GM18907 (cell line): ENCODE measurements around the gene TUBB4A.
A peak's percentile ranks its signal among the peaks of the same experiment; 100 is the strongest.

ENCODE experiments used
- ATAC-seq: cut with Tn5 transposase; IDR thresholded peaks from one replicate; pipeline ENCODE4 v1.9.1; 2021; ENCODE audit warnings: mild to moderate bottlenecking, moderate library complexity; ENCODE audit not compliant: unreplicated experiment

TUBB4A gene

DNA sequence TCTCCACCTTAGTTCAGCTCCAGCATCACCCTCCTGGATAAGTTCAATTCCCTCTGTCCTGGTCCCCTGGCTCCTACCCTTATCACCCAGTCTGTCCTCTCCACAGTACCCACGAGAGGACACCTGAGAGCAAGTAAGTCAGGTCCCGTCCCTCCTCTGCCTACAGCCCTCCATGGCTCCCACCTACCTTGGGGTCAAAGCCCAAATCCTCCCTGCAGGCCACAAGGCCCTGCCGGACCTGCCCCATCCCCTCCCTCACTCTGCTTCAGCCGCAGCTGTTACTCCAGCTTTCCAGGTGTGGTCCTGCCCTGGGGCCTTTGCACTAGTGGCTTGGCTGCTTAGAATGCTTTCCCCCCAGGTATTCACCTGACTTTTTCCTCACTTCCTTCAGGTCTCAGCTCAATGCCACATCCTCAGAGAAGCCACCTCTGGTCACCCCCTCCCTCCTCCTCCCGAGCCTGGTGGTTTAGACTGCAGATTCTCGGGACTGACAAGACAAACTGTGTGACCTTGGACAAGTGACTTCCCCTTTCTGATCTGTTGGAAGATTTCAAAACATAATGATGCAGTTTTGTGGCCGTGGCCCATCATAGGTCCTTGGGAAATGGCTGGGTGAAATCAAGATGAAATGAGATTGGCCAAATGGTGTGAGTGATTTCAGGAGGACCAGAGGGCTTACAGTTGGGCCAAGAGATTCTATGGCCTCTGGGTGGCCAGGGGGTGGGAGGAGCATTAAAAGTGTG lies 3.6 kb downstream of the TUBB4A start:
- ATAC-seq = no peak

- no peak for ATAC-seq
Measured at GRCh38 chr19:6495947-6496346, 6.2 kb downstream of the TUBB4A start.

DNA sequence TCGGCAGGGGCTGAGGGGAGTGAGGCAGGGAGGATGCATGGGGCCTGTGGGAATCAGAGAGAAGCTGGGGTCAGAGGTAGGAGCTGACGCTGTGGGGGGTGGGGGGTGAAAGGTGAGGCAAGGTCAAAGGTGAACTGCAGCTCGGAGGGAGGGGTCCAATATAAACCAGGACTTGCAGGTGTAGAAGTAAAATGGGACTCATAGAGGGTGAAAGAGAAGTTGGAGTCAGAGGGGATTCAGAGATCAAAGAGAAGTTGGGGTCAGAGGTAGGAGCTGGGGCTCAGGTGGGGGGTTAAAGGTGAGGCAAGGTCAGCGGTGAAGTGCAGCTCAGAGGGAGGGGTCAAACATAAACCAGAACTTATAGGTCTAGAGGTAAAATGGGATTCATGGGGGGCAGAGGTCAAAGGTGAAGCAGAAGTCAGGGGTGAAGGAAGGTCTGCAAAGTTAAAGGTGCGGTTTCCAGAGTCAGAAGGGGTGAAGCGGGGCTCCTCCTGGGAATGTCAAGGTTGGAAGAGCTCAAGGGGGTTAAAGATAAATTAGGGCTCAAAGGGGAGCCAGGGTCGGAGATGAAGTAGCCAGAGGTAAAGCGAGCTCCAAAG lies 7.6 kb downstream of the TUBB4A start:
- ATAC-seq = no peak

GRCh38 chr19:6491802-6492592 lies 10.1 kb downstream of the TUBB4A start:
- no peak for ATAC-seq

- ATAC-seq = no peak
Measured at GRCh38 chr19:6490134-6490533, 12.0 kb downstream of the TUBB4A start.

GRCh38 chr19:6489278-6490061 lies 12.6 kb downstream of the TUBB4A start:
- ATAC-seq = peak; percentile 43

GRCh38 chr19:6484831-6485230 lies 17.3 kb downstream of the TUBB4A start:
- ATAC-seq = no peak

- no peak for ATAC-seq
Measured at GRCh38 chr19:6484230-6484629, 17.9 kb downstream of the TUBB4A start.

- no peak for ATAC-seq
Measured at GRCh38 chr19:6483235-6483634, 18.9 kb downstream of the TUBB4A start.

GRCh38 chr19:6482343-6482686 lies 19.8 kb downstream of the TUBB4A start:
- no peak for ATAC-seq

GRCh38 chr19:6481541-6482342 lies 20.4 kb downstream of the TUBB4A start, which contains the start of gene DENND1C:
Gene DENND1C (minus strand): TSS chr19:6481787. CDS start chr19:6481695, 92 bp downstream.
- ATAC-seq = peak; percentile 67

DNA sequence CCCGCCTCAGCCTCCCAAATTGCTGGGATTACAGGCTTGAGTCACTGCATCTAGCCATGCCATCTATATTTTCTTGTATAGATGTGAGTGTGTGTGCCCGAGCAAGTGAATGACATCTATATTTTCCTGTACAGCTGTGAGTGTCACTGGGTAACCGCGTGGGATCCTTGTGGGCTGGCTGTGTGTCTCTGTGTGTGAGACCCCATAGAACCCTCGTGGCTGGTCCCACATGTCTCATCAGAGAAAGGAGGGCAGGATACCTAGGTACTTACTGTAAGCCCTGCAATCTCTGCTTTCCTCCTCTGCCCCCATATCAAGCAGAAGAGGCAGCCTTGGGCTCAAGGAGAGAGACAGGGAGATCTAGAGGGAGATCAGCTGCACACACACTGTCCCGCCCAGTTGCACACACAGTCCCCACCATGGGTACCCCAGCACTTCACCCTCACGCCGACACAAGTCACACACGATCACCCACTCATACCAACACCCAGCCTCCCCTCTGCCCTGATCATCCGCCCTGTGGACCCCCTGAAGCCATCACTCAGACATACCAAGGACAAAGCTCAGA lies 21.2 kb downstream of the TUBB4A start:
- peak; percentile 10 for ATAC-seq

DNA sequence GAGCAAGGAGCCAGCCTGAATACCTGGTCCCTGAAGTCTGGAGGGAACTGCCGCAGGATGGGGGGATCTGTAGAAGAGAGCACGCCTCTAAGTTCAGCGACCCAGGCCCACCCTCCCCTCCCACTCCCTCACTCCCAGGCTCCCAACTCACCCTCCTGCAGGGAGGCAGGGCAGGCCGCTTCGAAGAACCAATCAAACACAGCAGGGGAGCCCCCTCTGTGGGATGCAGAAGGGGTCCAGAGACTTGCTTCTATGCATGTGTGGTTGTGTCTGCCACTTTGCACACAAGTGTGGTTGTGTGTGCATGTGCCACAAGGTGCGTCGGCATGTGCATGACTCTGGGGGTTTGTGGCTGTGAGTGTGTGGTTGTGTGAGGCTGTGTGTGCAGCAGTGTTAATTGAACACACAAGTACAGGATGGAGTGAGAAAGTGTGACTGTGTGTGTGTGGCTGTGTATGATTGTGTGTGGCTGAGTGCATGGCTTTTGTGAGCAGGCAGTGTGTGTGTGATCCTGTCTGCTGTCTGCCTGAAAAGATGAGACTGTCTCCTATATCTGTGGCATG lies 22.2 kb downstream of the TUBB4A start:
- no peak for ATAC-seq

DNA sequence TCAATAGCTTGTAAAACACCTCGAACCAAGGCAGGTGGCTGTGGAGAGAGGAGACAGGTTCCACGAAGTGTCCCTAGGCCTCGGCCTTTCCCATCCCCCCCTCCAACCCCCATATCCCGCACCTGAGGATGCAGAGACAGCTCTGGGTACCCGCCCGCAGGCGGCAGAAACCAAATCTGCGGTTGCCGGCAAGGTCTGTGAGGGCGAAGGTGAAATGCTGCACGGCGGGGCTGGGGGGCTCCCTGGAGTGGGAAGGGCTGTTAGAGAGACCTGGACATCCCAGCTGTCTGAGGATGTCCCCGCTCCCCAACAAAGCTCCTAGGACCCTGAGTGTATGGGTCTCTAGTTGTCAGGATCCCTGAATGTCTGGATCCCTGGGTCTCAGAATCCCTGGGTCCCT lies 23.3 kb downstream of the TUBB4A start:
- ATAC-seq = no peak

DNA sequence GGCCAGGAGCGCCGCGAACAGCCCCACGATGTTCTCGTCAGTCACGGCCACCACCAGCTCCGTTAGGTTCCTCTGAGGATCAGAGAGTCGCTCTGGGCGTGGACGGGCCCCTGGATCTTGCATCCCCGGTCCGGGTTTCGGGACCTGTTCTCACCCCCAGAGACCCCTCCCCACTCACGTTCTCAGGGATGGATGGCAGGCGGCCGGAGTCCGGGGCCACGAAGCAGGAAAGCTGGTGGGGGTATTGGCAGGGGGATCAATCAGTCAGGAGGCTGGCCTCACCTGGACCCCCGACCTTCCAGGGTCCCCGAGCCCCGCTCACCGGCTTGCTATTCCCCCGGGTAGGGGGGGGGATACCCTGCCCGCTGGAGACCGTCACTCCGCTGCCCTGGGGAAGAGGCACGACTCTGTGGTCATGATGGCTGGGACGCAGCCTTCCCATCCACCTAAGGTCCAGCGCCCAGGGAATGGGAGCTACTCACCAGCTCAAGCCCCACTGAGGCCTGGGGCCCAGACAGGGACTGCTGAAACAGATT lies 25.1 kb downstream of the TUBB4A start:
- no peak for ATAC-seq

- no peak for ATAC-seq
Measured at GRCh38 chr19:6476155-6476895, 25.8 kb downstream of the TUBB4A start.

GRCh38 chr19:6475321-6476108 lies 26.6 kb downstream of the TUBB4A start:
- ATAC-seq = no peak

- no peak for ATAC-seq
Measured at GRCh38 chr19:6473647-6474046, 28.5 kb downstream of the TUBB4A start.
